Measurements from ENCODE around the gene KIAA1217.
A peak's percentile ranks its signal among the peaks of the same experiment; 100 is the strongest.

The KIAA1217 gene

DNA sequence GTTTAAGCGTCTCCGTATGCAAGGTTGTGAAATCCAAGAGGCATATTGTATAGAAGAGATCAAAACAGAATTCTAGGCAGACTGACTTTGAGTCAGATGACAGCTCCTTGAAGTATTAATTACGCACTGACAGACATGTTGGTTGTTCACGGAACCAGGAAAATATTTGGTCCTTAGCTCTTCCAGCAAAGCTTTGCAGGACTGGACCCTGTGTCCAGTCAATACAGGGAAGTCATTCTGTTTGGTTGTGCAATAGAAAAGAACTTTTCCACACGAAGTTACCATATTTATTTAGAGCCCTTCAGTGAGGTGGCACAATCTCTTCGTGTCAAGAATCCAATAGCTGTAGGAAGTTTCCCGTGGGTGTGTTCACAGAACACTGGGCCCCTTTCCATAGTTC, 309.5 kb downstream of the KIAA1217 start:
- ChIA-PET POLR2A (no interaction called here), CTCF (interaction anchor here (0.6 to 8.2 kb wide), 49 partner anchors 10 to 538 kb away, joined by 3 to 153 read pairs (median 5); no protein-coding TSS in a partner anchor)
- DNase-seq (ENCODE audit: low read depth, low spot score) = no peak
- no peak overlapping the region for H3K4me3 ChIP-seq (ENCODE audit: low read depth, low read length)
- TF ChIP-seq, protein P1, sequence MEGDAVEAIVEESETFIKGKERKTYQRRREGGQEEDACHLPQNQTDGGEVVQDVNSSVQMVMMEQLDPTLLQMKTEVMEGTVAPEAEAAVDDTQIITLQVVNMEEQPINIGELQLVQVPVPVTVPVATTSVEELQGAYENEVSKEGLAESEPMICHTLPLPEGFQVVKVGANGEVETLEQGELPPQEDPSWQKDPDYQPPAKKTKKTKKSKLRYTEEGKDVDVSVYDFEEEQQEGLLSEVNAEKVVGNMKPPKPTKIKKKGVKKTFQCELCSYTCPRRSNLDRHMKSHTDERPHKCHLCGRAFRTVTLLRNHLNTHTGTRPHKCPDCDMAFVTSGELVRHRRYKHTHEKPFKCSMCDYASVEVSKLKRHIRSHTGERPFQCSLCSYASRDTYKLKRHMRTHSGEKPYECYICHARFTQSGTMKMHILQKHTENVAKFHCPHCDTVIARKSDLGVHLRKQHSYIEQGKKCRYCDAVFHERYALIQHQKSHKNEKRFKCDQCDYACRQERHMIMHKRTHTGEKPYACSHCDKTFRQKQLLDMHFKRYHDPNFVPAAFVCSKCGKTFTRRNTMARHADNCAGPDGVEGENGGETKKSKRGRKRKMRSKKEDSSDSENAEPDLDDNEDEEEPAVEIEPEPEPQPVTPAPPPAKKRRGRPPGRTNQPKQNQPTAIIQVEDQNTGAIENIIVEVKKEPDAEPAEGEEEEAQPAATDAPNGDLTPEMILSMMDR (IDR thresholded peaks at IDR 0.05; ENCODE audit: insufficient read depth, low read length, missing control alignments) = no peak

DNA sequence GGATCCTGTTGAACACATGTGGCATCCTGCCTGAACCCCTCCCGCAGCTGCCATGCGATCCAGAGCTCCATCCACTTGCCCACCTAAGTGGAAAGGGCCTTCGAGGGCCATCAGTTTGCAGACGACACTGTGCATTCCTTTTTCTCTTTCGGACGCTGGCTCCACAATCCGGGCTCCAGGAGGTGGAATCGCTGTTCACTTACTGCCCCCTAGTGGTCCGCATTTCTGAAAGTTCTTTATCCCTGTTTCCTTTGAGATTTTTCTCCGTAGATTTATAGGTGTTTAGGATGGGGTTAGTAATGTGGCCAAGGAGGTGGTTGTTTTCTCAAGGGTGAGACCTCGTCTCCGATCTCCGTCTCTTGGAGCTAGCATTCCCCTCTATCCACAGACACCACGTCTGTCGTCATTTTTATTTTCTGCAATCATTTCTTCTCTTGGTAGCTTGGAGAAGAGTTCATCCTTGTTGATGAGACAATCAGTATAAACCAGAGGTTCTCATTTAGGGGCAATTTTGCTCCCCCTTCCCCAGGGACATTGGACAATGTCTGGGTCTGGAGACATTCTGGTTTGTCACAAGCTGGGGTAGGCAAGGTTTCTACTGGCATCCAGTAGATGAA, 310.2 kb downstream of the KIAA1217 start:
- TF ChIP-seq, protein P1 (IDR thresholded peaks at IDR 0.05; ENCODE audit: insufficient read depth, low read length, missing control alignments) = peak; percentile 70
- POLR2A ChIA-PET = no interaction called here
- DNase-seq (ENCODE audit: low read depth, low spot score) = no peak
- no peak overlapping the region for H3K4me3 ChIP-seq (ENCODE audit: low read depth, low read length)
- CTCF ChIA-PET = interaction anchor here (0.5 to 8.2 kb wide), 59 partner anchors 10 to 1361 kb away, joined by 3 to 153 read pairs (median 4); no protein-coding TSS in a partner anchor

DNA sequence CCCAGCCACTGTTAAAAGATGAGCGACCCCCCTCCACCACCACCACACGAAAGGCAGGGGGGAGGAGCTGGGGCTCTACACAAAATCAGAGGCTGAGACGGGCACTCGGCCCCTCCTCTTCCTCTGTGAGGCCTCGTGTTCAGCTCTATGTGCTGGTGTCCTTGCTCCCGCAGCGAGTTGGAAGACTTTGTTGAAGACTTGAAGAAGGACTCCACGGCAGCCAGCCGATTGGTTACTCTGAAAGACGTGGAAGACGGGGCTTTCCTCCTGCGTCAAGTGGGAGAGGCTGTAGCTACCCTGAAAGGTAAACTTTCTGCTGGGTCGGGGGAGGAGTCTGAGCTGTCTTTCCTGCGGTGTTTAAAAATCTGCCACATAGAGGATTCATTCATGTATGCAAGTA, 311.0 kb downstream of the KIAA1217 start:
- ChIA-PET CTCF (interaction anchor here (0.6 to 8.2 kb wide), 29 partner anchors 9 to 1362 kb away, joined by 3 to 153 read pairs (median 4); no protein-coding TSS in a partner anchor), POLR2A (no interaction called here)
- DNase-seq (ENCODE audit: low read depth, low spot score) = no peak
- TF ChIP-seq, protein P1 (IDR thresholded peaks at IDR 0.05; ENCODE audit: insufficient read depth, low read length, missing control alignments) = no peak
- H3K4me3 ChIP-seq (ENCODE audit: low read depth, low read length) = no peak overlapping the region

DNA sequence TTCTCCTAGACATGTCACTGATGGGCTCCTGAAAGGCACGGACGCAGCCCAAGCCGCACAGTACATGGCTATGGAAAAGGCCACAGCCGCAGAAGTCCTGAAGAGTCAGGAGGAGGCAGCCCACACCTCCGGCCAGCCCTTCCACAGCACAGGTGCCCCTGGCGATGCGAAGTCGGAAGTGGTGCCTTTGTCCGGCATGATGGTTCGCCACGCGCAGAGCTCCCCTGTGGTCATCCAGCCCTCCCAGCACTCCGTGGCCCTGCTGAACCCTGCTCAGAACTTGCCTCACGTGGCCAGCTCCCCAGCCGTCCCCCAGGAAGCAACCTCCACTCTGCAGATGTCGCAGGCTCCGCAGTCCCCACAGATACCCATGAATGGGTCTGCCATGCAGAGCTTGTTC, 315.4 kb downstream of the KIAA1217 start:
- TF ChIP-seq, protein P1 (IDR thresholded peaks at IDR 0.05; ENCODE audit: insufficient read depth, low read length, missing control alignments) = no peak
- CTCF ChIA-PET = interaction anchor here (1.0 to 1.4 kb wide), 3 partner anchors 19 to 156 kb away, joined by 3 read pairs; no protein-coding TSS in a partner anchor
- no peak overlapping the region for H3K4me3 ChIP-seq (ENCODE audit: low read depth, low read length)
- POLR2A ChIA-PET = no interaction called here
- no peak for DNase-seq (ENCODE audit: low read depth, low spot score)

DNA sequence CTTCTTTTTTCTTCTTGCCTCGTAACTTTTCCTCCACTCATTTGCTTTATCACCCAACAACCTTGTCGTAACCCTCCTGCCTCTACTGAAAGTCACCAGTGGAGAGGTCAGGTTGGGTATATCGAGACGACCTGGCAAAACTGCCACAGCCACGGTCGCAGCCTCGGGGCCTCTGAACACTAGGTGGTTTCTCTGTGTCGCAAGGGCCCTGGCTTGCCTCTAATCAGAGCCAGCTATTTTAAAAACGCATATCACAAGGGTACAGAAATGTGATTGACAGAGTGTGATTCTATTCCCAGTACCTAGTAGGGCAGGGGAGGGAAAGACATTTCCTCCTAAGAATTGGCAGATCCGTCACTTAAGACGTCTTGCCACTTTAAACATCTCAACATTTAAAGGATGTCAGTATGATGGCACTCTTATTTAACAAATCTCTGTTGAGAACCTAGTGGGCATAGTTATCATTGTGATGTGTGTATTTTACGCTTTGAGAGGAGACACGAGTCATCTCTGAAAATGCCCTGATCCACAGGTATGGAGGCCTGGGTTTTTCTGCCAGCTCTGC, 317.2 kb downstream of the KIAA1217 start:
- TF ChIP-seq, protein P1 (IDR thresholded peaks at IDR 0.05; ENCODE audit: insufficient read depth, low read length, missing control alignments) = no peak
- no peak overlapping the region for H3K4me3 ChIP-seq (ENCODE audit: low read depth, low read length)
- POLR2A ChIA-PET = no interaction called here
- DNase-seq (ENCODE audit: low read depth, low spot score) = no peak
- CTCF ChIA-PET = interaction anchor here (0.5 to 1.3 kb wide), 2 partner anchors 103 to 532 kb away, joined by 3 to 11 read pairs; no protein-coding TSS in a partner anchor

DNA sequence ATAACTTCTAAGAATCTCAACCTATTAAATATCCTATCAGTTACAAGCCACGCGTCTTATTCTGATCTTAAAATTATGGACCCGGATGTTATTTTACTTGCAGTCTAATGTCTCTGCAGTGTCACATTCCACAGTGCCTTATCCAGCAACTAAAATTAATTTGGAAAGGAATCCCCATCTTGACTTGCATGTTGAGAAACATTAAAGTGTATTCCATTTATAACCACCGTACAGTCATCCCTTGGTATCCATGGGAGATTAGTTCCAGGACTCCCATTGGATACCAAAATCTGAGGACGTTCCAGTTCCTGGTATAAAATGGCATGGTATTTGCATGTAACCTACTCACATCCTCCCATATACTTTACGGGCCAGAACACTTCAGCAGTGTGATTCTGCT, 320.0 kb downstream of the KIAA1217 start:
- POLR2A ChIA-PET = no interaction called here
- H3K4me3 ChIP-seq (ENCODE audit: low read depth, low read length) = no peak overlapping the region
- CTCF ChIA-PET = interaction anchor here (1.4 to 2.9 kb wide), 2 partner anchors 9 to 12 kb away, joined by 10 to 32 read pairs; no protein-coding TSS in a partner anchor
- TF ChIP-seq, protein P1 (IDR thresholded peaks at IDR 0.05; ENCODE audit: insufficient read depth, low read length, missing control alignments) = no peak
- no peak for DNase-seq (ENCODE audit: low read depth, low spot score)
